GM11168 (cell line): ENCODE measurements around the gene KIF20A.
"Not testable (repeated sequence)": the region's sequence is repeated elsewhere in the genome, so short reads cannot be mapped to it uniquely, and the experiment has no call there.

Experiments
- in situ Hi-C: fragments of 300-500 bp; cut with MboI; formaldehyde crosslinking; loops from one replicate; pipeline ENCODE4 v1.12.0; 2022; ENCODE audit warnings: low sequenced_read_pairs; ENCODE audit not compliant: unreplicated experiment

Gene KIF20A

GRCh38 chr5:138178516-138179276, at the start of gene KIF20A, which contains the start of gene BRD8:
Gene KIF20A (plus strand): TSS chr5:138179112. CDS start chr5:138179681, 569 bp downstream.
Gene BRD8 (minus strand): TSS chr5:138178630. CDS start chr5:138178614, 16 bp downstream.
- in situ Hi-C loops: no loop called here

GRCh38 chr5:138129347-138129746, 49.6 kb upstream of the KIF20A start:
- in situ Hi-C loops: loop anchor here (5.0 kb wide), 1 partner anchor 52 kb away; no protein-coding TSS in a partner anchor

GRCh38 chr5:138132543-138132942, 46.4 kb upstream of the KIF20A start:
- in situ Hi-C loops: no loop called here

- in situ Hi-C loops: no loop called here
These were observed 39.7 kb upstream of the KIF20A start, which contains the start of gene NME5 for GRCh38 chr5:138138949-138139780. Gene NME5 (minus strand): TSS chr5:138139428. CDS start chr5:138138780, 648 bp downstream.

- in situ Hi-C loops: no loop called here
These were observed 39.2 kb upstream of the KIF20A start for GRCh38 chr5:138139781-138140090.

GRCh38 chr5:138140268-138140667, 38.6 kb upstream of the KIF20A start:
- in situ Hi-C loops: no loop called here

GRCh38 chr5:138141734-138142133, 37.2 kb upstream of the KIF20A start:
- in situ Hi-C loops: no loop called here

- in situ Hi-C loops: not testable (repeated sequence)
These were observed 35.3 kb upstream of the KIF20A start for GRCh38 chr5:138143578-138143977.

GRCh38 chr5:138148811-138149210, 30.1 kb upstream of the KIF20A start:
- in situ Hi-C loops: no loop called here

- in situ Hi-C loops: no loop called here
These were observed 29.4 kb upstream of the KIF20A start for GRCh38 chr5:138149530-138149929.

- in situ Hi-C loops: not testable (repeated sequence)
These were observed 22.9 kb upstream of the KIF20A start for GRCh38 chr5:138155977-138156376.

- in situ Hi-C loops: no loop called here
These were observed 21.3 kb upstream of the KIF20A start for GRCh38 chr5:138157626-138158025.

GRCh38 chr5:138159666-138160065, 19.2 kb upstream of the KIF20A start:
- in situ Hi-C loops: no loop called here

GRCh38 chr5:138160706-138161105, 18.2 kb upstream of the KIF20A start:
- in situ Hi-C loops: no loop called here

GRCh38 chr5:138163721-138164120, 15.2 kb upstream of the KIF20A start:
- in situ Hi-C loops: no loop called here

GRCh38 chr5:138169124-138169523, 9.8 kb upstream of the KIF20A start:
- in situ Hi-C loops: no loop called here

GRCh38 chr5:138170299-138170698, 8.6 kb upstream of the KIF20A start:
- in situ Hi-C loops: no loop called here

GRCh38 chr5:138177941-138178515, 884 bp upstream of the KIF20A start:
- in situ Hi-C loops: no loop called here

- in situ Hi-C loops: no loop called here
These were observed 455 bp downstream of the KIF20A start for GRCh38 chr5:138179277-138179857.

GRCh38 chr5:138180183-138180782, 1.4 kb downstream of the KIF20A start:
- in situ Hi-C loops: no loop called here
